ENCODE data around the gene GRIK2.

Gene GRIK2

GRCh38 chr6:101779051-101779844, 385.7 kb downstream of the GRIK2 start:
- no peak for DNase-seq (ENCODE audit: low read depth in 2 of 2)

- DNase-seq (ENCODE audit: low read depth in 2 of 2): no peak
Measured at GRCh38 chr6:101783287-101783686, 389.8 kb downstream of the GRIK2 start.

DNA sequence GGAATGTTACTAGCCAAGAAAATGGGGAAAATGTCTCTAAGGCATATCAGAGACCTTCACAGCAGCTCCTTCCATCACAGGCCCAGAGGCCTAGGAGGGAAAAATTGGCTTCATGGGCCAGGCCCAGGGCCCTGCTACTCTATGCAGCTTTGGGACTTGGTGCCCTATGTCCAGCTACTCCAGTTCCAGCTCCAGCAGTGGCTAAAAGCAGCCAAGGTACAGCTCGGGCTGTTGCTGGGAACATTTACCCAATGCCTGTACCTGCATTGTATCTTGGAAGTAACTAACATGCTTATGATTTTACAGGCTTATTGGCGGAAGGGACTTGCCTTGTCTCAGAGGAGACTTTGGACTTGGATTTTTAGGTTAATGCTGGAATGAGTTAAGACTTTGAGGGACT, 390.6 kb downstream of the GRIK2 start:
- DNase-seq (ENCODE audit: low read depth in 2 of 2): no peak

DNA sequence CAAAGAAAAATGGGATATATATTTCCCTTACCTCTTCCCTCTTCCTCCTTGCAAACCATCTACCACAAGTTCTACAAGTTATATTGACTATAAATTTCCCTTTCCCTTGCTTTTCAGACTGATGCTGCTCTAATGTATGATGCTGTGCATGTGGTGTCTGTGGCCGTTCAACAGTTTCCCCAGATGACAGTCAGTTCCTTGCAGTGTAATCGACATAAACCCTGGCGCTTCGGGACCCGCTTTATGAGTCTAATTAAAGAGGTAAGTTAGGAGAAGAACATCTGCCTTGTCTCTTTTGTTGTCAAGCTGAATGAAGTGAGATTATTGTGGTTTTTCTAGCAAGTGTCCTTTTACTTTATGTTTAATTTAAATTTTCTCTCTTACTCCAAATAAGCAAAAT, 406.0 kb downstream of the GRIK2 start:
- no peak for DNase-seq (ENCODE audit: low read depth in 2 of 2)

DNA sequence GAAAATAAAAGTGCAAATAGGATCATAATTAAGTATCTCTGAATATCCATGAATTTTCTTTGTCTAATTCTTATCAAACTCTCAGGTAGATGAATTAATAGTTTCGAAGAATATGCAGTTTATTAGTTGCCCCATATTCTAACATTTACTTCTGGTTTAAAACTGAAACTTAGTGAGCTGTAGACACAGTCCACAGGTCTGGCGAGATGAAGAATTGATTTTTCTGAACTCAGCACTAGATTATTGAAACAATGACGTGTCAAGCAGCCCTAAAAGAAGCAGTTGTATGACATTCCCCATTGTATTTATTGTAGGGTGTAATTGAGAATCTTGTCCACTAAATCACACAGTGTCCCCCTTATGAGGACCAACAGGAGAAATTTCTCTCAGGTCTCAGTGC, 407.1 kb downstream of the GRIK2 start:
- no peak for DNase-seq (ENCODE audit: low read depth in 2 of 2)

GRCh38 chr6:101803136-101803535, 409.6 kb downstream of the GRIK2 start:
- no peak for DNase-seq (ENCODE audit: low read depth in 2 of 2)

GRCh38 chr6:101806241-101806640, 412.7 kb downstream of the GRIK2 start:
- DNase-seq (ENCODE audit: low read depth in 2 of 2): no peak

GRCh38 chr6:101811108-101811507, 417.6 kb downstream of the GRIK2 start:
- no peak for DNase-seq (ENCODE audit: low read depth in 2 of 2)

- DNase-seq (ENCODE audit: low read depth in 2 of 2): no peak
Measured at GRCh38 chr6:101816716-101817115, 423.2 kb downstream of the GRIK2 start.

- DNase-seq (ENCODE audit: low read depth in 2 of 2): no peak
Measured at GRCh38 chr6:101818051-101818450, 424.5 kb downstream of the GRIK2 start.

- no peak for DNase-seq (ENCODE audit: low read depth in 2 of 2)
Measured at GRCh38 chr6:101824551-101825345, 431.2 kb downstream of the GRIK2 start.

GRCh38 chr6:101826269-101826668, 432.8 kb downstream of the GRIK2 start:
- DNase-seq (ENCODE audit: low read depth in 2 of 2): no peak

DNA sequence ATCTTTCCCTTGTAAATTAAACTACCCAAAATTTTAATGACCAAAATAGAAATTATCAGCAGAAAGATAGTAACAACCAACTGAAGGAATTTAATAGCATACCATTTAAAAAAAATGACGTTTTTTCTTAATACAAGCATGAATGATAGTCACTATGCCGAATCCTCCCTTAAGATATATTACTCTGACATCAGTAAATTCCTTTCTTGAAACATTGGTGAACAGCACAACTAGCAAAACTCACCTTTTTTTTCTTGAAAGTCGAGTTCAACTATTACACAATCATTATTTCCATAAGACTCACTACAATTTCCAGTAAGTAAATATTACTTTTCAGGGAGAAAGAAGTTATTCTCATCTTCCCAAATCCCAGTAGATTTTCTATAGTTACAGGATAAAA, 433.2 kb downstream of the GRIK2 start:
- no peak for DNase-seq (ENCODE audit: low read depth in 2 of 2)

DNA sequence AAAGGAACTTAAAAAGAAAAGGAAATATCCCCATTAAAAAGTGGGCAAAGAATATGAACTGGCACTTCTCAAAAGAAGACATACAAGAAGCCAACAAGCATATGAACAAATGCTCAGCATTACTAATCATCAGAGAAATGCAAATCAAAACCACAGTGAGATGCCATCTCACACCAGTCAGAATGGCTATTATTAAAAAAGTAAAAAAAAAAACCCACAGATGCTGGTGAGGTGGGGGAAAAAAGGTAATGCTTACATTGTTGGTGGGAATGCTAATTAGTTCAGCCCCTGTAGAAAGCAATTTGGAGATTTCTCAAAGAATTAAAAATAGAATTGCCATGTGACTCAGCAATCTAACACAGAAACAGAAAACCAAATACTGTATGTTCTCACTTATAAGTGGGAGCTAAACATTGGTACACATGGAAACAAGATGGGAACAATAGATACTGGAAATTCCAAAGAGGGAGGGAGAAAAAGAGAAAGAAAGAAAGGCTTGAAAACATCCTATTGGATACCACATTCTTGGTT, 437.1 kb downstream of the GRIK2 start:
- DNase-seq (ENCODE audit: low read depth in 2 of 2): no peak

- DNase-seq (ENCODE audit: low read depth in 2 of 2): no peak
Measured at GRCh38 chr6:101832371-101832770, 438.9 kb downstream of the GRIK2 start.

GRCh38 chr6:101840100-101840499, 446.6 kb downstream of the GRIK2 start:
- DNase-seq (ENCODE audit: low read depth in 2 of 2): no peak

GRCh38 chr6:101845172-101845571, 451.7 kb downstream of the GRIK2 start:
- no peak for DNase-seq (ENCODE audit: low read depth in 2 of 2)

- DNase-seq (ENCODE audit: low read depth in 2 of 2): no peak
Measured at GRCh38 chr6:101845621-101846020, 452.1 kb downstream of the GRIK2 start.

GRCh38 chr6:101847690-101848089, 454.2 kb downstream of the GRIK2 start:
- no peak for DNase-seq (ENCODE audit: low read depth in 2 of 2)

DNA sequence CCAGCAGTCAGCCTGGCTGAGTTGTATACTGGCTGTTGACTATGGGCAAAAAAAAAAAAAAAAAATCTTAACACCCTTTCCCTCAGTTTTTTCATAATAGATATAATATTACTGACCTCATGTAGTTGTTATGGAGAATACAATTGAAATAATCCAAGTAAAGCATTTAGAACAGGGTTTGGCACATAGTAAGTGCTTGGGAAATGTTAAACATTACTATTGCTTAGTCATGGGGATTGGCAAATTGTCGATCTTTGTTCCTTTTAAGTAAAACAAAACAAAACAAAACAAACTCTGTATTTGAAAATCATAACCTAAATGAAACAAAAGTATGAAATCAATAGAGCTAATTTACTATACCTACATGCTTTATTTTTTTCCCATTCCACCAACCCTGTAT, 458.4 kb downstream of the GRIK2 start:
- DNase-seq (ENCODE audit: low read depth in 2 of 2): no peak

DNA sequence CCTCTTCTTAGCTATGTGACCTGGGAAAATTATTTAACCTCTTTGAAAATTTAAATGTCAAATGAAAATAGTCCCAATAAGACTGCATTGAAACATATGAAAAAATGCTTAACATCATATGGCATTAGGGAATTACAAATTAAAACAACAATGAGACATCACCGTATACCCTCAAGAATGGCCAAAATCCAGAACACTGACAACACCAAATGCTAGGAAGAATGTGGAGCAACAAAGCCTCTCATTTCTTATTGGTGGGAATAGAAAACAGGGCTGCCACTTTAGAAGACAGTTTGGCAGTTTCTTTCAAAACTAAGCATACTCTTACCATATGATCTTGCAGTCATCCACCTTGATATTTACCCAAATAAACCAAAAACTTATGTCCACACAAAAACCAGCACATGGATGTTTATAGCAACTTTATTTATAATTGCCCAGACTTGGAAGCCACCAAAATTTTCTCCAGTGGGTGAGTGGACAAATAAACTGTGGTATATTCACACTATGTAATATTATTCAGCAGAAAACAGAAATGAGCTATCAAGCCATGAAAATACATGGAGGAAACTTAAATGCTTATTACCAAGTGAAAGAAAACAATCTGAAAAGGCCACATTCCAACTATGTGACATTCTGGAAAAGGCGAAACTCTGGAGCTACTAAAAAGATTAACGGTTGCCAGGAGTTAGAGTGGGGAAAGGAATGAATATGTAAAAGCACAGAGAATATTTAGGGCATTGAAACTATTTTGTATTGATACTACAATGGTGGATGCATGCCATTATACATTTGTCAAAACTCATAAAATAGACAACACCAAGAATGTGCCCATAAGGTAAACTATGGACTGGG, 459.9 kb downstream of the GRIK2 start:
- DNase-seq (ENCODE audit: low read depth in 2 of 2): no peak

- DNase-seq (ENCODE audit: low read depth in 2 of 2): no peak
Measured at GRCh38 chr6:101876431-101876830, 482.9 kb downstream of the GRIK2 start.

Data from stimulated activated CD4-positive, alpha-beta T cell treated with anti-CD3 and anti-CD28 coated beads, Interleukin-4, amount 100 ng/mL, for 48 hours (primary cell).